ENCODE results near the gene RNF11.

- no peak for TF ChIP-seq CTCF (IDR thresholded peaks at IDR 0.05; ENCODE audit: insufficient read depth, low read length)
- no peak for TF ChIP-seq POLR2AphosphoS5 (IDR thresholded peaks at IDR 0.05; ENCODE audit: low read depth)
- TF ChIP-seq GABPA (IDR thresholded peaks at IDR 0.05; ENCODE audit: low read depth) = no peak
These were observed 40.2 kb downstream of the RNF11 start for GRCh38 chr1:51276286-51276685.

Measured in HL-60 (cell line).